ENCODE data around the gene NLGN1.
"Not testable (repeated sequence)": the region's sequence is repeated elsewhere in the genome, so short reads cannot be mapped to it uniquely, and the experiment has no call there.

NLGN1 gene

DNA sequence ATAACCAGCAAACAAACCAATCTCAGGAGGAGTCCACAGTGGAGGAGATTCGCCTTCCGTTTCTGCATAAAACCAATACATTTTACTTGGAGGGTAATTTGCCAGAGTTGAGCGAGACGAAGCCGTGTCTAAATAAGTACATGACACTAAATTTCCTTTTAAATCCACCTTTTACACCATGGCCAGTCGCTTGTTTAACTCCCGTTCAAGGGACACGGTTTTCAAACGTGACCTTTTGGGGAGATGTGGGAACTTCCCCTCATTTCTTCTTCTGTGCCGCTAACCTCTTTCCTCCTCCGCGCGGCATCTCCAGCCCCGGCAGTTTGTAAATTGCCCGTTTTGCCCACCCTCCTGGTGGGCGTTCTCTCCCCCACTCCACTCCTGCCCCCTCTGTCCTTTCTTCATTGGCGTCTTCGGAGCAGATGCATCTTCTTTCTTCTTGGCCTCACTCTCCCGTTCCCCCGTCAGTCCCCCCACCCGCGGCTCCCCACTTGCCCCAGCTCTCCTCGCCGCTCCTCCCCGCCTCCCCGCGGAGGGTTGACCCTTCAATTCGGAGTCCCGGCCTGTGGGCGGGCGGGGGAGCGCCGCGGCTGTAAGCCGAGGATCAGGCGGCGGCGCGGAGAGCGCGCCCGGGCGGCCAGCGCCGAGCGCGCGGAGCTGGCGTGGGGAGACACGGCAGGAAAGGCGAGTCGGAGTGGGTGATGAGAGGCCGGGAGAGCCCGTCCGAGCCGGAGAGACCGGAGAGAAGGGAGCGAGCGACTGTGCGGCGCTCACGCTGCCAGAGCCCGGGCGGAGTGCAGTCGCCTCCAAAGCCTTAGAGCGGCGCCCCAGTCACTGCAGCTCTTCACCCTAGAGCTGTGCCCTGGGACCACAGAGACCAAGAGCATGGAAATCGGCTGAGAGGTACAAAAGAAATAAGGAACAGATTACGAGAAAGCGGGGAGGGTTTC, at the start of gene NLGN1:
Gene NLGN1 (plus strand): TSS at position 584 of the 950 bp plus-strand sequence.
- no peak for DNase-seq (ENCODE audit: low read depth)

DNA sequence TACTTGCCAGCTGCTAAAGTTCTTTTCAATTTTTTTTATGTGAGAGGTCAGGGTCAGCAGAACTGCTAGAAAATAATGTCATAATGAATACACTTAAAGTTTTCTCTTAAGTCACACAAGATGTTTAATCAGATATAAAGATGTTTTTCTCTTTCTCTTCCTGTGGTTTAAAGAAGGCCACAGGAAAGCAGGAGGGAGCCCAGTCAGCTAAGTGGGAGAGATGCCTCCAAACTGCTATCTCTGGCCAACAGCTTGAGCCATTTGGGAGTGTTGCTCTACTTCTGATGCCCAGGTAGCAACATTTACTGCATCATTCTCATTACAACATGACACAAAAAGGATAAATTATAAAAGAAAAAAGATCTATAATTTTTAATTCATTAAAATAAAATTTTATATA, 45.7 kb upstream of the NLGN1 start:
- DNase-seq (ENCODE audit: low read depth), result no peak

DNA sequence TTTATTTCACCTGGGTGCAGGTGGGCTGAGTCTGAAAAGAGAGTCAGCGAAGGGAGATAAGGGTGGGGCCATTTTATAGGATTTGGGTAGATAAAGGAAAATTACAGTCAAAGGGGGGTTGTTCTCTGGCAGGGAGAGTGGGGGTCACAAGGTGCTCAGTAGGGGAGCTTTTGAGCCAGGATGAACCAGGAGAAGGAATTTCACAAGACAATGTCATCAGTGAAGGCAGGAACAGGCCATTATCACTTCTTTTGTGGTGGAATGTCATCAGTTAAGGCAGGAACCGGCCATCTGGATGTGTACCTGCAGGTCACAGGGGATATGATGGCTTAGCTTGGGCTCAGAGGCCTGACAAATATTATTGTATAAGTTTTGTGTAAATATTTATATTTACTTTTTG, 44.4 kb upstream of the NLGN1 start:
- not testable (repeated sequence) for DNase-seq (ENCODE audit: low read depth)

DNA sequence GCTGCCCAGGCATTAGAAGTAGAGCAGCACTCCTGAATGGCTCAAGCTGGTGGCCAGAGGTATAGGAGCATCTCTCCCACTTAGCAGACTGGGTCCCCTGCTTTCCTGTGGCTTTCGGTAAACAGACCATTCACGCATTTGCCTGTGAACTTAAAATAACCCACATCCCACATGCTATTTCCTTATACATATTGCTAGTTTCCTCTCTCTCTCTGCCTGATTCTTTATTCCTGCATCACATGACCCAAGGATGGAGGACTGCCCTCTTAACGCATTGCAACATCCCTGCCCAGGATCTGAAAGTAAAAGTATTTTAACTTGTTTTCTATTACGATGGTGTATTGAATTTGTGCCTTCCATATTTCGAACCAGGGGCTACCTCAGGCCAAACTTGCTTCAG, 43.4 kb upstream of the NLGN1 start:
- DNase-seq (ENCODE audit: low read depth), result no peak

DNA sequence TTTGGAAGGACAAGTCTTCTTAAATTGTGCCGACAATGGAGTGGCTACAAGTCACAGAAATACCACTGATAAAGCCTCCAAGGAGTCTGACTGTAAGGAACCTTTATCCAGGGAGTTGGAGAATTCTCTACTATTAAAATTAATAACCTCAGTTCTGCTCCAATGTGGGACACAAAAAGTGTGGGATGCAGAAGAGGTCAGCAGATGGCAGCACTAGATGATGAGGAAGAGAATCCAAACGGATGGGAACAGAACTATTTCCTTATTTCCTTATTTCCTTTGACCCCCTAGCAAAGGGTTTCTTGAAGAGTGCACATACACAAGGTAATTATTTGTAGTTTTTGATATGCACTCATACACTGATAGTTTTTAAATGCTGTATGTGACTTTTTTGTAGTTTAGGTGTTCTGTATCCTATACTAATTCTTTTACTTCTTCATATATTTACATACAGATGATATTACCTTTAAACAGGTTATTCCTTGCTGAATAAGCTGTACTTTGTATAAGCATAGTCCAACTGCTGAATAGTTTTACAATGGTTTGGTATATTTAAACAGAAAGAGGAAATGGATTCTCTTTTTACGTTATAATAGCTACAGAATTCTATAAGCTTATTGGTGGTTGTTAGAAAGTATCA, 25.6 kb upstream of the NLGN1 start:
- no peak for DNase-seq (ENCODE audit: low read depth)

DNA sequence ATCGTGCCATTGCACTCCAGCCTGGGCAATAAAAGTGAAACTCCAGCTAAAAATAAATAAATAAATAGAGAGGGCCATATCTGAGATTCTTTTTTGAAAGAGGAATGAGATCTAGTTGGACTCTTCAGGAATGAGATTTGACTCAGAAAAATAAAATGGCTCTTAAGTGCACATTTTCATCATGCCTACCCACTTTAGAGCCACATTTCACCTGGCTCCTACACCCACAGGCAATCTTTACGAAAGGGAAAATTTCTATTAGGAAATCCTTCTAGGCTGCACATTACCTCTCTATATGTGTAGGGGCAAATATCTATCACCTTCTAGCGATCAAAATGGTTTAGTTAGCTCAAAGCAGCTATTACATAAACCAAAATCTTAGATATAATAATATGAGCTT, 16.9 kb upstream of the NLGN1 start:
- no peak for DNase-seq (ENCODE audit: low read depth)

DNA sequence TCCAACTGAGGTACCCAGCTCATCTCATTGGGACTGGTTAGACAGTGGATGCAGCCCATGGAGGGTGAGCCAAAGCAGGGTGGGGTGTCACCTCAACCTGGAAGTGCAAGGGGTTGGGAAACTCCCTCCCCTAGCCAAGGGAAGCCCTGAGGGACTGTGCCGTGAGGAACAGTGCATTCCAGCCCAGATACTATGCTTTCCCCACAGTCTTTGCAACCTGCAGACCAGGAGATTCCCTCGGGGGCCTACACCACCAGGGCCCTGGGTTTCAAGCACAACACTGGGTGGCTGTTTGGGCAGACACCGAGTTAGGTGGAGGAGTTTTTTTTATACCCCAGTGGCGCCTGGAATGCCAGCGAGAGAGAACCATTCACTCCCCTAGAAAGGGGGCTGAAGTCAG, 15.6 kb upstream of the NLGN1 start:
- DNase-seq (ENCODE audit: low read depth), result not testable (repeated sequence)

DNA sequence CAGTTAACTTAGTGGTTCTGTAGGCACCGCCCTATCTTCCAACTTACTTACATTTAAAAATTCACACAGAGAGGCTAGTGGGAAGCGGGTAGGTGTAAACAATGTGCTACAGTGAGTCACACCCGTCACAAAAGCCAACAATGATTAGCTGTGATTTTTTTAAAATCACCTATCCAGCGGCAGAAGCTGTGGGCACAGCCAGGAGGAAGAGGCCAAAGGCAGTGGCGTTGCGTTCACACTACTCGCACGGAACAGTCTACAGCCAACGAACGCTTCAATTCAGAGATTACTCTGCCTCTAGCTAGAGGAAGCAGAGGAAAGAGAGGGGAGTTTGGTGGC, 2.5 kb upstream of the NLGN1 start:
- no peak for DNase-seq (ENCODE audit: low read depth)

DNA sequence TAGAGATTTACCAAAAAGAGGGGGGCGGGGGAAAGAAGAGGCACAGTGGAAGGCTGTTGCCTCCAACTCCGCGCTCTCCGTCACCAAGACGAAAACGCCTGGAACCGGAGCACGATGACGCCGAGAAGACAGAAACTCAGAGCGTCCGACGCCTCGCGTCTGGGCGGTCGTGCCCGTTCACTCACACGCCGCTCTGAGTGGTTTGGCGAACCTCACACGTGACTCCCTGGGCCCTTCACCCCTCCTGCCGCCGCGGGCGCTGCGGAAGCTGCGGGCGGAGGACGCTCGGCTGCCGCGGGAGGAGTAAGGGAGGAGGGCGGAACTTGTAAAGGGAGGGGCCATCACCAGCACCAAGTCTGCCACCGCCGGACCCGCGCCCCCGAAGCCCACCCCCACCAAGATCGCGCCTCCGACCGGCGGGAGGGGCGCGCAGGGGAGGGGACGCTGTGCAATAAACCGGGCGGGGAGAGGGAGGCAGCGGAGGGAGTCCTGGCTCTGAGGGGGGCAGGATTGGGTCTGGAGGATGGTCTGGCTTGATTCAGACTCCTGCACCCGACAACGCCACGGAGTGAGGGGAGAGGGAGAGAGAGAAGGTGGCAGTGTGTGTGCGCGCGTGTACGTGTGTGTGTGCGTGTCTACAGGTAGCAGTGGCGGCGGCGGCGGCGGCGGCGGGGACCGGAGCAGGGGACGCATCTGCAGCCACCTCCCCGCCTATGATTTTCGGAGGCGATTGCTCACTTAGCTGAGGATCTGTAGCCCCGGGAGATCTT, 1.9 kb upstream of the NLGN1 start:
- no peak for DNase-seq (ENCODE audit: low read depth)

DNA sequence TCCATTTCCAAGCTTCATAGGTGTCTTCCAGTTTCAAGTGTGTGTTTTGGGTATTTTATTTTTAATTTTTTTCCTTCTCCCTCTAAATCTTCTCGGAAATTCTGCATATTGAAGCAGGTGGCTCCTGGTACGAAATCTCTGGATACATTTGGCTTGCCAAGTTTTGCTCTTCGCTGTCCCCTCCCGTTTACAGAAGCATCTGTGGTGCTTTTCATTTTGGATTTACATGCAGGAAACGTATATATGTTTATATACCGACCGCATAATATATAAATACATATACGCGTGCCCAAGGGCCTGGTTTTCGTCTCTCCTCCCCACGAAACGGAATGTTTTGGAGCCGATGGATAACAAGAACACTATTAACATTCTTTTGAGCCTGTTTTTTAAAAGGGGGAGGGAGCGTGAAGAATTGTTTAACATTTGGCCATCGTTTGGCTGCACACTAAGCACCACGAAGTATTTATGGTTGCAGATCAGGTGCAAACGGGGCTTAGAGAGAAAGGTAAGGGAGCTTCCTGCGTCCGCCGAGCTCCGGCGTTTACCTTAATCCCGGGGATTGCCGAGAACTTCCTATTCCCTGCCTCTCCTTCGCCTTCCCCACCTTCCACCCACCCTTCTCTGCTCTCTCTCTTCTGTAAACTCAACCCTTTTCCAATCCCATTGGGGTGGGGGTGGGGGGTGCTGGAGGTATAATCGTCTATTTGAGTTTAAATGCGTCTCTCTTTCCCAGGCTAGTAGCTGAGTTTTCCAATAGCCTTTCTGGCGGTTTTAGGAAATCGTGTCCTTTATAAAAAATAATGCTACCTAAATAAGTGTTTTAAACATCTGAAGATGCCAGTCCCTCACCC, 1.1 kb upstream of the NLGN1 start:
- no peak for DNase-seq (ENCODE audit: low read depth)

DNA sequence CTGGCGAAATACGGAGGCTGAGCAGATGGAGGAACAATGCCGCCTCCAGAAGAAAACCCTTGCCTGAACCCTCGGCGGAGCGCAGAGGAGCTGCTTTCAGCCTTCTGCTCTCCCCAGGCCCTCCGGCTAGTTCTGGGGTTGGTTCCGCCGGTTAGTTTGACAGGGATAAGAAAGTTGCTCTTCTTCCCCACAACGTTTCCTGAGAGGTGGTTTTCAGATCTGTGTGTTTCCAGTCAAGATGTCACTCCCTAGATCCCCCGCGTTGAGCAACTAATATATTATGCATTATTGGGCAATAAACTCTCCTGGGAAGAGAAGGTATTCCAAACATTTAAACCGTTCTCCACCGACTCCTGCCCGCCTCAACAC, 551 bp downstream of the NLGN1 start:
- no peak for DNase-seq (ENCODE audit: low read depth)

DNA sequence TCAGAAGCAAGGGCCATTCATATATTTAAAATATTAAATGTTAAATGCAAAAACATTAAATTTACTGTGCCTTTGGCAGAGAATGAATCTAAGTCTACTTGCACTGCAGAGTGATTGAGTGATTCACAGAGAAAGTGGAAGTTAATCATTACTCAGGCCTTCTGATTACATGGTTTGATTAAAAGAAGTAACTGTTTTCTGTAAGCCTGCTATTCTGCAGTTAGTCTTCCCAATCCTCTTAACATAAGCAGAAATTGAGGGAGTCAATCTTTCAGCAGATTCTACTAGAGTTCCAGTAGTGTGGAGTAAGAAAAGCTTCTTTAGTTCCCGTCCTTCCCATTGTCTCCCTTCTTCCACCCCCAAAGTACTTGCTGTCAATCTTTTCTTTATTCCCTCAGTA, 1.5 kb downstream of the NLGN1 start:
- DNase-seq (ENCODE audit: low read depth), result no peak

DNA sequence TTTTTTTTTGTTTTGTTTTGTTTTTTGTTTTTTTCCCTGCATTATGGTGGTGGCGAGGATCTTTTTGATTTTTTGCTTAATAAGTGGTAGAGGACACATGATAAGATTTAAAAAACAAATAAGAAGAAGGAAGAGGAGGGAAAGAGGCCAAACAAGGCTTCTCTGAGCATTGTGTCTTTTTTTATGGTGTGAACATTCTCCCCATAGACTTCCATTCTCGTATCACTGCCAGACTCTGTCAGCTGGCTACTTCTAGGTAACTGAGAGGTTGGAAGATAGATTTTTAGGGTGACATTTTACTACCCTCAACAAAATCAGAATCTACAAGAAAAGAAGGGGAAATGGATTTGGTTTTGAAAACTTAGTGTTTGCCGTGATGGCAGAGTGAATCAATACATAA, 3.8 kb downstream of the NLGN1 start:
- no peak for DNase-seq (ENCODE audit: low read depth)

DNA sequence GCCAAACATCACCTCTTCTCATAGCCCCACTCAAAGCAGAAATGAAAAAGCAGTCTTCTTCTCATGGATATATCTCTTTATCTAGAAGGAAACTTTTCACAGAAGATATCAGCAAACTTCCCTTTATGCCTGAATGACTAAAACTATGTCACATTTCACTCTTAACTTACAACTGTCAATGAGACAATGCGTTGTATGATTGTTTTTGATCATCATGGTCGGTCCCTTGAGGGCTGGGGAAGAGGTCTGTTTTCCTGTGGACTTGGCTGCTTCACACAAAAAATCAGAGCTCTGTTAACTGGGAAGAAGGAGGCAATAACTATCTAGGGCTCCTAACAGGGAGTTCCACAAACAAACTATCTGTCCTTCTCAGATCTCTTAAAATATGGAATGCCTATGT, 5.1 kb downstream of the NLGN1 start:
- no peak for DNase-seq (ENCODE audit: low read depth)

DNA sequence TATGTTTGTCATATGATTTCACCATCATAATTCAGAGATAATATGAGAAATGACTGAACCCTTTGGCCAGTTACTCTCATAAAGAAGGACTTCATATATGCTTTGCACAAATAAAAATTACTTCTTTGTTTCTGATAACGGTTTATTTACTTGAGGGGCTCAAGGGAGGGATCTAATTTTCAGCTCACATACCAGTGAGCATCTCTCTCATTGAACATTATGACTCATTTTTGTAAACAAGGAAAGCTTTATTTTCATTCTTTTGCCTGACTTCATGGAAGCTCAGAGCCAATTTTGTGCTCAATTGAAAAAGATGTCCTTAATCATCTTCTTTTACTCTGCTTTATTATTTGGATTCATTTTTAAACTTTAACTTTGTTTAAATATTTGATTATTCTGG, 5.8 kb downstream of the NLGN1 start:
- DNase-seq (ENCODE audit: low read depth), result no peak

DNA sequence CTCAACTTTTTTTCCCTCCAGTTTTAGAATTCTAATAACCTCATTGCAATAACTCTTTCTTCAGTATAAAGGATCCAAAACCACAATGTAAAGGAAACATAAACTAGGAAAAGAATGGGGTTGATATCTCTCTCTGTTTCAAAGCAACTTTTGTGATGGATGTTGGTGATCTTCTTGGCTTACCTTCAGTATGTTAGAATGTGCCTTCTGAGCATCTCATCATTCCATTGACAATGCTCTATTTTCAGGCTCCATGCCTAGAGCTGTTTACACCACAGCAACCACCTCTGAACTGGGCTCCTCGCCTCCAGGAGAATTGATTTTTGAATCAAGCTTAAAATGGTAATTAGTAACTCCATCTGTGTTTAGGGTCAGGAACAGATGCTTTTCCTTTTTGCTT, 6.6 kb downstream of the NLGN1 start:
- no peak for DNase-seq (ENCODE audit: low read depth)

DNA sequence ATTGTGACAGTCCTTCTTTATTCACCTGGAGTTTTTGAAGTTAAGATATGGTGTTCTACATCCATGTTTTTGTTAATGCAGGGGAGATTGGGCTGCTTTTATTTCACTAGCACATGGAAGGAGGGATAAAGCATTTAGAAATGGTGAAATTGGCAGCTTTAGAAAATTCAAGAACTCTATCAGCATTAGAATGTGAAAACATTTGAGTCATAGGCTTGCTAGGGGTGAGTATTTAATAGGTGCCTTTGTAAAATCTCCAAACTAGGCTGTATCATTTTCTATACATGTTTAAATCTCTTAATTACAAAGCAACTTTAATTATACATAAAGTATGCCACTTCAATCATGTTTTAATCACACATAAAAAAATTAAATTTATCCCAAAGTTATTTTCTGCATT, 12.9 kb downstream of the NLGN1 start:
- no peak for DNase-seq (ENCODE audit: low read depth)

DNA sequence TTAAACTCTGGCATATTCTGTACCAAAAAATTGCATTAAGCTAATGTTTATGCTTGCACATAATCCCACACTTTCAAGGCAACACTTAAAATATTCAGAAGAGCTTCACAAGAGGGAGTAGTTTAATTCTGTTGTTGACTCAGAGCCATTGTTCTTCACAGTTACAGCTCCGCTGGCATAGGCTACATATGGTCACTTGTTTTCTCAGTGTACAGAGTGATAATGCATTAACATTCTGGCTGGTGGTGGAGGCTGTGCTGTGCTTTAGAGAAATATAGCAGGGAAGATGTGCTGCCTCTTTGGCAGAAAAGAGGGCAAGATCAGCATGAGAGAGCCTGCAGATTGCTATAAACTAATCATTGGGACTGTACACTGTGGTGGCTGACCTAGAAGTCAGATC, 13.3 kb downstream of the NLGN1 start:
- DNase-seq (ENCODE audit: low read depth), result no peak

DNA sequence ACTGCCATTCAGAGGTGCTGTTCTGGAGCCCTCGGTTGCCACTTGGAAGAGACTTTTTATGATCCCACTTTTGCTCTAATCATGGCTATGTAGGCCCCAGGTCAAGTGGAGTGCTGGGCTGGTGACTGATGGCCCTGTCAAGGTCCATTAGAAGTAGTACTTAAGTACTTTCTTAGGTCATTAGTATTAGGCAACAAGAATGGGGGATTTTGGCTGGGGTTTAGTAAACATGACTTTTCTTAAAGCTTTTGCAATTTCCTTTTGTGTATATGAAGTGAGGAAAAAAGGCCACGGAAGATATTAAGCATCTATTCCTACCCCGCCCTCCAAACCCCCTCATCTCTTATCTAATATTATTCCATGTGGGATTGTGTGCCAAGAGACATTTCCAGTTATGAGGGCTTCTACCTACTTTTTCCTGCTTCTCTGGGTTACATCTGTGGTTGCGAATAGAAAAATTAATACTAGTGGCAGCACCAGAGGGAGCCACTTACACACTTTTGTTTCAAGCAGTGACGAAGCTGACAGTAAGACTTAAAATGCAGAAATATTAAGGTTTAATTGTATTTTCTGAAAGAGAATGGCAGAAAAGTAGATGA, 13.9 kb downstream of the NLGN1 start:
- DNase-seq (ENCODE audit: low read depth), result no peak

DNA sequence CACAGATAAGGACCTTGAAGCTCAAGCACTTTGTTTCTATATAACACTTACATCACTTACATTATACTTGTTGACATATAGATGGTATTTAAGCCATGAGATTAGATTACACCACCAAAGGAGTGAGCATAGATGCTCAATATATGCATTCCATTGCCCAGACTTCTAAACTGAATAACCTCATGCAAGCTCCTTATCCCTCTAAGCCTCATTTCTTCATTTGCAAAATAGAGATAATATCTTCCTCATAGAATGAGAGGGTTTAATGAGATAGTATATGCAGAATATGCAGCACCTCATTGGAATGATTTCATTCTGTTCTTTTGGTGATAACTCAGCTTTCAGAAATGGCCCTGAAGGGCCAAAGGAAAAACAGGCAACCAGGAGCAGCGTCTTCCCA, 18.5 kb downstream of the NLGN1 start:
- DNase-seq (ENCODE audit: low read depth), result no peak

DNA sequence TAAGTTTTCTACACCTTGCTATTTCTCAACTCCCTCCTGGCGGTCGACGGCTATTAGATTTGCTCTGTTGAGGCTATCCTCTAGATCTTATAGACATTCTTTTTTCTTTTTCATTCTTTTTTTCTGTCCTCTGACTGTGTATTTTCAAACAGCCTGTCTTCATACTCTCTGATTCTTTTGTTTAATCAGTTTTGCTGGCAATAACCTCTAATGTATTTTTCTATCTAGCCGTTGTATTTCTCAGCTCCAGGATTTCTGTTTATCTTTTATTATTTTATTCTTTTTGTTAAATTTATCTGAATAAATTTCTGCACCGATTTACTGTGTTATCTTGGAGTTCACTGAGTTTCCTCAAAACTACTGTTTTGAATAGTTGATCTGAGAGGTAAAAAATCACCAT, 31.5 kb downstream of the NLGN1 start:
- DNase-seq (ENCODE audit: low read depth), result no peak

DNA sequence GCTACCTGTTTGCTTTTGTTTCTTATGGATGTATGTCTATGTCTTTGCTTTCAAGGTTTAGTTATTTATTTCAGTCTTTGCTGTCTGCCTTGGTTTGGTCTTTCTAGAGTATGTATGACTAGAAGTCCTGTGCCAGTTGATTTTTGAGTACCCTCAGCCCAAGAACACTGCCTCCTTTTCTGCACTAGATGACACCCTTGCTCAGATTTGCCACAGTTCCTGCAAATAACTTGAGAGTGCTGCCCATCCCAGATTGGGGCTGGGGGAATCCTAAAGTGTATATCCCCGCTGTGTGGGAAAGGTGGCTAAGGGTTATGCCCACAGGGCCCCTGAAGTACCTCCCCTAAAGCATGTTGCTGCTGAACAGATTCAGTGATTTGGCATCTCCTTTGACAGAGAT, 32.0 kb downstream of the NLGN1 start:
- DNase-seq (ENCODE audit: low read depth), result no peak
